IMR-90 (cell line): ENCODE results near the gene PLPP1. TPM values are rescaled to one million over a fixed set of nuclear protein-coding genes. Genes with fewer than 3 reads are reported as not detected.

Experiments
- ATAC-seq: fragments of 200-7000 bp; cut with Tn5 transposase; 2 replicates; pipeline ENCODE4 v1.9.1; 2020; ENCODE audit warnings: low read depth, mild to moderate bottlenecking, moderate library complexity
- BruUV-seq: library from RNA; stranded (reverse); fragments of 400-500 nt; replicated peaks from 2 replicates; lab custom pipeline; 2021; lab: Mats Ljungman, UMichigan
- CTCF ChIA-PET: fragments of 300-600 bp; formaldehyde crosslinking; extraction: SDS; loops from one replicate; lab custom pipeline; 2021; ENCODE audit warnings: antibody characterized with exemption; lab: Yijun Ruan, JAX
- POLR2A ChIA-PET: fragments of 300-600 bp; sonication (Branson Sonifier 250); formaldehyde crosslinking; loops from one replicate; lab custom pipeline; 2022; ENCODE audit warnings: antibody characterized with exemption; ENCODE audit not compliant: unreplicated experiment; lab: Charles Lee
- DNase-seq: peaks from one replicate; pipeline ENCODE4 v3.0.0; 2013
- H2AFZ ChIP-seq: replicated peaks from 2 replicates; pipeline ENCODE3; 2013; ENCODE audit warnings: low read length, mild to moderate bottlenecking; ENCODE audit not compliant: poor library complexity
- H2AK5ac ChIP-seq: 2 replicates; pipeline ENCODE4 v1.6.1; 2013; ENCODE audit warnings: low read depth, low read length, inconsistent platforms
- H2AK9ac ChIP-seq: replicated peaks from 2 replicates; pipeline ENCODE3; 2013; ENCODE audit warnings: mild to moderate bottlenecking, low read depth, low read length, moderate library complexity; ENCODE audit not compliant: poor library complexity
- H2BK120ac ChIP-seq: 2 replicates; pipeline ENCODE4 v1.6.1; 2013; ENCODE audit warnings: low read depth, low read length, inconsistent platforms
- H2BK15ac ChIP-seq: 3 replicates; pipeline ENCODE4 v1.6.1; 2013; ENCODE audit warnings: low read depth, low read length, inconsistent platforms
- H2BK20ac ChIP-seq: 2 replicates; pipeline ENCODE4 v1.6.1; 2013; ENCODE audit warnings: low read depth, mild to moderate bottlenecking, inconsistent platforms, low read length, moderate library complexity
- H2BK5ac ChIP-seq: 2 replicates; pipeline ENCODE4 v1.6.1; 2013; ENCODE audit warnings: mild to moderate bottlenecking, low read depth, low read length, inconsistent platforms; ENCODE audit not compliant: poor library complexity, severe bottlenecking
- H3K14ac ChIP-seq: replicated peaks from 2 replicates; pipeline ENCODE4 v1.6.1; 2013; ENCODE audit warnings: low read depth, low read length, inconsistent platforms
- H3K18ac ChIP-seq: 2 replicates; pipeline ENCODE4 v1.6.1; 2013; ENCODE audit warnings: low read depth, low read length, control low read depth
- H3K23ac ChIP-seq: 2 replicates; pipeline ENCODE4 v1.6.1; 2013; ENCODE audit warnings: low read depth, low read length, inconsistent platforms
- H3K27ac ChIP-seq: 2 replicates; pipeline ENCODE4 v1.5.1; 2013; ENCODE audit warnings: mild to moderate bottlenecking, control low read depth, low read length; ENCODE audit not compliant: insufficient read depth
- H3K27me3 ChIP-seq: 2 replicates; pipeline ENCODE4 v1.6.1; 2013; ENCODE audit warnings: low read length; ENCODE audit not compliant: control insufficient read depth, insufficient read depth
- H3K36me3 ChIP-seq: 2 replicates; pipeline ENCODE4 v1.6.1; 2013; ENCODE audit warnings: low read length, mixed read lengths; ENCODE audit not compliant: control insufficient read depth, insufficient read depth
- H3K4ac ChIP-seq: 2 replicates; pipeline ENCODE4 v1.6.1; 2013; ENCODE audit warnings: low read depth, low read length, inconsistent platforms
- H3K4me1 ChIP-seq: 2 replicates; pipeline ENCODE4 v1.6.1; 2013; ENCODE audit warnings: low read length, mixed read lengths; ENCODE audit not compliant: control insufficient read depth, insufficient read depth
- H3K4me2 ChIP-seq: 2 replicates; pipeline ENCODE4 v1.6.1; 2013; ENCODE audit warnings: low read depth, mild to moderate bottlenecking, control low read depth, low read length, moderate library complexity
- H3K4me3 ChIP-seq: 2 replicates; pipeline ENCODE4 v1.5.1; 2013; ENCODE audit warnings: low read depth, mild to moderate bottlenecking, control low read depth, low read length, moderate library complexity; ENCODE audit not compliant: insufficient read depth
- H3K56ac ChIP-seq: 2 replicates; pipeline ENCODE4 v1.6.1; 2013; ENCODE audit warnings: low read length, inconsistent platforms; ENCODE audit not compliant: insufficient read depth; ENCODE audit errors: extremely low read depth
- H3K79me1 ChIP-seq, 2 experiments: 2 replicates each; pipeline ENCODE4 v1.6.1; 2013; ENCODE audit warnings: low read length in 2 of 2, inconsistent platforms in 1 of 2, low read depth in 1 of 2
- H3K9ac ChIP-seq: 2 replicates; pipeline ENCODE4 v1.6.1; 2013; ENCODE audit warnings: low read depth, low read length, control low read depth
- H3K9me1 ChIP-seq: 2 replicates; pipeline ENCODE4 v1.6.1; 2013; ENCODE audit warnings: low read length, inconsistent platforms; ENCODE audit not compliant: insufficient read depth
- H3K9me3 ChIP-seq: 2 replicates; pipeline ENCODE4 v1.6.1; 2013; ENCODE audit warnings: low read length; ENCODE audit not compliant: control insufficient read depth, insufficient read depth
- H4K20me1 ChIP-seq: 2 replicates; pipeline ENCODE4 v1.6.1; 2013; ENCODE audit warnings: low read length, inconsistent platforms; ENCODE audit not compliant: insufficient read depth
- H4K5ac ChIP-seq: 2 replicates; pipeline ENCODE4 v1.6.1; 2013; ENCODE audit warnings: mild to moderate bottlenecking, low read depth, low read length, control low read depth
- H4K8ac ChIP-seq, 2 experiments: 2 replicates each; pipeline ENCODE4 v1.6.1; 2013; ENCODE audit warnings: low read depth in 2 of 2, low read length in 2 of 2, control low read depth in 1 of 2, inconsistent platforms in 1 of 2
- H4K91ac ChIP-seq: 2 replicates; pipeline ENCODE4 v1.6.1; 2013; ENCODE audit warnings: low read depth, low read length, inconsistent platforms; ENCODE audit not compliant: insufficient read depth
- BHLHE40 ChIP-seq: fragments of 150-350 bp; IDR thresholded peaks from 2 replicates; pipeline ENCODE4 v1.6.1; 2016; ENCODE audit warnings: mild to moderate bottlenecking, low read depth, low read length
- CEBPB ChIP-seq: IDR thresholded peaks from 2 replicates; pipeline ENCODE4 v1.6.1; 2012; ENCODE audit warnings: low read depth, low read length, improper control_type of control experiment
- CHD1 ChIP-seq: IDR thresholded peaks from 2 replicates; pipeline ENCODE4 v1.6.1; 2012; ENCODE audit warnings: low read depth, low read length, improper control_type of control experiment
- FOS ChIP-seq: fragments of 150-350 bp; IDR thresholded peaks from 2 replicates; pipeline ENCODE4 v1.6.1; 2016; ENCODE audit warnings: low read depth, low read length
- MAFK ChIP-seq: IDR thresholded peaks from 2 replicates; pipeline ENCODE4 v1.6.1; 2012; ENCODE audit warnings: low read depth, low read length, improper control_type of control experiment
- MAZ ChIP-seq: IDR thresholded peaks from 2 replicates; pipeline ENCODE4 v1.6.1; 2012; ENCODE audit warnings: low read depth, mild to moderate bottlenecking, low read length, improper control_type of control experiment, moderate library complexity, borderline replicate concordance
- MXI1 ChIP-seq: IDR thresholded peaks from 2 replicates; pipeline ENCODE4 v1.6.1; 2012; ENCODE audit warnings: low read depth, mild to moderate bottlenecking, low read length, moderate library complexity, borderline replicate concordance
- NFE2L2 ChIP-seq: fragments of 150-350 bp; IDR thresholded peaks from 2 replicates; pipeline ENCODE4 v1.6.1; 2016; ENCODE audit warnings: low read depth, mild to moderate bottlenecking, low read length
- POLR2A ChIP-seq: IDR thresholded peaks from 2 replicates; pipeline ENCODE4 v1.6.1; 2012; ENCODE audit warnings: mild to moderate bottlenecking, low read depth, low read length
- RAD21 ChIP-seq: IDR thresholded peaks from 2 replicates; pipeline ENCODE4 v1.6.1; 2012; ENCODE audit warnings: low read length, improper control_type of control experiment
- RCOR1 ChIP-seq: IDR thresholded peaks from 2 replicates; pipeline ENCODE4 v1.6.1; 2012; ENCODE audit warnings: mild to moderate bottlenecking, low read length, improper control_type of control experiment; ENCODE audit not compliant: insufficient replicate concordance
- RFX5 ChIP-seq: IDR thresholded peaks from 2 replicates; pipeline ENCODE4 v1.8.0; 2012; ENCODE audit warnings: low read depth, mild to moderate bottlenecking, low read length, moderate library complexity
- SMC3 ChIP-seq: fragments of 150-350 bp; IDR thresholded peaks from 2 replicates; pipeline ENCODE4 v1.6.1; 2016; ENCODE audit warnings: low read depth, mild to moderate bottlenecking, antibody characterized with exemption, low read length, moderate library complexity
- WGBS, 2 experiments: methylation state at CpG; one replicate each; pipeline versions ENCODE4 v1.1.5 to v1.1.7; 2013; ENCODE audit warnings: missing lambda C conversion rate in 2 of 2; ENCODE audit not compliant: insufficient read length in 1 of 2; ENCODE audit errors: extremely low coverage in 2 of 2; 5-methylcytosine and 5-hydroxymethylcytosine counted together
- dilution Hi-C: fragments of 300-500 bp; cut with HindIII; formaldehyde crosslinking; loops from one replicate; pipeline ENCODE4 v1.14.3; 2018; ENCODE audit warnings: low sequenced_read_pairs; ENCODE audit not compliant: unreplicated experiment
- in situ Hi-C: fragments of 300-500 bp; cut with MboI; formaldehyde crosslinking; loops from 3 replicates; pipeline ENCODE4 v1.14.3; 2019; ENCODE audit warnings: low sequenced_read_pairs, inconsistent platforms, mixed read lengths
- intact Hi-C: fragments of 100-400 bp; cut with micrococcal nuclease; formaldehyde crosslinking; loops from 2 replicates; pipeline ENCODE4 v1.10.0; 2022
- polyA plus RNA-seq, 3 experiments: library from polyadenylated mRNA; depleted of rRNA; stranded (reverse); fragments of >200 nt; gene quantifications; 2 replicates each; pipeline ENCODE4 v1.2.3, GENCODE V29; 2012; ENCODE audit warnings: low replicate concordance in 1 of 3
- total RNA-seq: library from RNA; depleted of rRNA; stranded (reverse); fragments of >200 nt; gene quantifications from 2 replicates; pipeline ENCODE4 v1.2.3, GENCODE V29; 2012
- TF ChIP-seq, protein P1 (sequence below): fragments of 150-350 bp; IDR thresholded peaks from 2 replicates; pipeline ENCODE4 v1.6.1; 2016; ENCODE audit warnings: low read depth, mild to moderate bottlenecking, low read length, moderate library complexity, borderline replicate concordance
- TF ChIP-seq, protein P2 (sequence below): fragments of 150-350 bp; IDR thresholded peaks from 2 replicates; pipeline ENCODE4 v1.6.1; 2017; ENCODE audit warnings: mild to moderate bottlenecking, antibody characterized with exemption, low read length, low read depth
- TF ChIP-seq, protein P3 (sequence below): conservative IDR thresholded peaks from 2 replicates; pipeline ENCODE4 v1.5.1; 2012; ENCODE audit warnings: mild to moderate bottlenecking, low read depth, low read length, improper control_type of control experiment

The PLPP1 gene
- total and polyA plus RNA-seq, 2 of the 4 experiments (the other 2 are of a cell fraction) = 19.2 to 21.3 TPM

DNA sequence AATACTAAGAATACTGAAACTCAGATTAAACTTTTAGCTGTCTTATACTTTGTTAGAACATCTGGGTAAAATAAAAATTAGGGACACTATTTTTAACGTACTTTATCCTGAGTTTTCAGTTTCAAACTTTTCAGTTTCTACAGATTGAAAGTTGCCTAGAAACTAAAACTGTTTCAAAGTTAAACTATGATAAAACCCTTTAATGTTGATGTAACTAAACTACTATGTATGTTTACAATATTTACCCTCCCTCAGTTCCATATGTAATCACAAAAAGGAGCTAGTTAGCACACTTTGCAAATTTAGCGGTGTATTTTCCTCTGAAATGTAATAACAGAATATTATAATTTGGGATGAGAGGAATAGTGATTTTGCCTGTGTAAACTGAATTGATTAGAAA is 121.1 kb downstream of the PLPP1 start:
- Histone ChIP-seq H3K36me3 (peaks cover 3% of the 10 kb centered on the region), H3K9ac (no peak overlapping the region), H2AFZ (no peak overlapping the region), H2BK120ac (no peak overlapping the region), H4K8ac (no peak overlapping the region), H3K18ac (no peak overlapping the region), H3K27me3 (no peaks in the 10 kb centered on the region), H3K27ac (no peak overlapping the region), H3K9me1 (no peaks in the 10 kb centered on the region), H3K4me3 (no peak overlapping the region), H2BK20ac (no peak overlapping the region), H3K79me1 (peaks cover 3 to 9% of the 10 kb centered on the region in 2 experiments; a peak in 2 of 4 replicates), H3K23ac (no peak overlapping the region), H4K20me1 (no peaks in the 10 kb centered on the region), H3K4me2 (no peak overlapping the region), H2AK9ac (no peak overlapping the region), H3K56ac (no peak overlapping the region), H3K9me3 (no peaks in the 10 kb centered on the region), H4K91ac (no peak overlapping the region), H2AK5ac (no peak overlapping the region), H2BK5ac (no peak overlapping the region), H2BK15ac (no peak overlapping the region), H3K4me1 (no peaks in the 10 kb centered on the region; the same call in 1 of the 2 replicates), H3K4ac (no peak overlapping the region), H4K5ac (no peak overlapping the region), H3K14ac (no peak overlapping the region)
- DNase-seq (no peak), ATAC-seq (no peak)
- dilution Hi-C loops = no loop called here
- in situ Hi-C loops = loop anchor here (5.0 kb wide), 1 partner anchor 269 kb away; no protein-coding TSS in a partner anchor
- TF ChIP-seq, protein P1, sequence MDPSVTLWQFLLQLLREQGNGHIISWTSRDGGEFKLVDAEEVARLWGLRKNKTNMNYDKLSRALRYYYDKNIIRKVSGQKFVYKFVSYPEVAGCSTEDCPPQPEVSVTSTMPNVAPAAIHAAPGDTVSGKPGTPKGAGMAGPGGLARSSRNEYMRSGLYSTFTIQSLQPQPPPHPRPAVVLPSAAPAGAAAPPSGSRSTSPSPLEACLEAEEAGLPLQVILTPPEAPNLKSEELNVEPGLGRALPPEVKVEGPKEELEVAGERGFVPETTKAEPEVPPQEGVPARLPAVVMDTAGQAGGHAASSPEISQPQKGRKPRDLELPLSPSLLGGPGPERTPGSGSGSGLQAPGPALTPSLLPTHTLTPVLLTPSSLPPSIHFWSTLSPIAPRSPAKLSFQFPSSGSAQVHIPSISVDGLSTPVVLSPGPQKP = no peak
- no peak for TF ChIP-seq SMC3
- no peak for TF ChIP-seq CHD1
- no peak for TF ChIP-seq RAD21
- no peak for TF ChIP-seq MAZ
- TF ChIP-seq, protein P2, sequence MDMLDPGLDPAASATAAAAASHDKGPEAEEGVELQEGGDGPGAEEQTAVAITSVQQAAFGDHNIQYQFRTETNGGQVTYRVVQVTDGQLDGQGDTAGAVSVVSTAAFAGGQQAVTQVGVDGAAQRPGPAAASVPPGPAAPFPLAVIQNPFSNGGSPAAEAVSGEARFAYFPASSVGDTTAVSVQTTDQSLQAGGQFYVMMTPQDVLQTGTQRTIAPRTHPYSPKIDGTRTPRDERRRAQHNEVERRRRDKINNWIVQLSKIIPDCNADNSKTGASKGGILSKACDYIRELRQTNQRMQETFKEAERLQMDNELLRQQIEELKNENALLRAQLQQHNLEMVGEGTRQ = no peak
- TF ChIP-seq RFX5 = no peak
- TF ChIP-seq BHLHE40 = no peak
- TF ChIP-seq NFE2L2 = no peak
- no peak for TF ChIP-seq MXI1
- no peak for TF ChIP-seq MAFK
- TF ChIP-seq, protein P3, sequence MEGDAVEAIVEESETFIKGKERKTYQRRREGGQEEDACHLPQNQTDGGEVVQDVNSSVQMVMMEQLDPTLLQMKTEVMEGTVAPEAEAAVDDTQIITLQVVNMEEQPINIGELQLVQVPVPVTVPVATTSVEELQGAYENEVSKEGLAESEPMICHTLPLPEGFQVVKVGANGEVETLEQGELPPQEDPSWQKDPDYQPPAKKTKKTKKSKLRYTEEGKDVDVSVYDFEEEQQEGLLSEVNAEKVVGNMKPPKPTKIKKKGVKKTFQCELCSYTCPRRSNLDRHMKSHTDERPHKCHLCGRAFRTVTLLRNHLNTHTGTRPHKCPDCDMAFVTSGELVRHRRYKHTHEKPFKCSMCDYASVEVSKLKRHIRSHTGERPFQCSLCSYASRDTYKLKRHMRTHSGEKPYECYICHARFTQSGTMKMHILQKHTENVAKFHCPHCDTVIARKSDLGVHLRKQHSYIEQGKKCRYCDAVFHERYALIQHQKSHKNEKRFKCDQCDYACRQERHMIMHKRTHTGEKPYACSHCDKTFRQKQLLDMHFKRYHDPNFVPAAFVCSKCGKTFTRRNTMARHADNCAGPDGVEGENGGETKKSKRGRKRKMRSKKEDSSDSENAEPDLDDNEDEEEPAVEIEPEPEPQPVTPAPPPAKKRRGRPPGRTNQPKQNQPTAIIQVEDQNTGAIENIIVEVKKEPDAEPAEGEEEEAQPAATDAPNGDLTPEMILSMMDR = no peak
- TF ChIP-seq CEBPB = no peak
- TF ChIP-seq RCOR1 = no peak
- TF ChIP-seq POLR2A = no peak
- no peak for TF ChIP-seq FOS
- no CpG with 5 or more reads among the region's 2 CpGs for WGBS, 2 experiments
- ChIA-PET POLR2A (no interaction called here), CTCF (interaction anchor here (0.6 to 1.0 kb wide), 4 partner anchors 10 to 412 kb away, joined by 3 read pairs; no protein-coding TSS in a partner anchor)
- intact Hi-C loops = no loop called here
- BruUV-seq = no TSS peak
